WTC11 (cell line): ENCODE measurements around the gene TBC1D4. TPM values are rescaled to one million over a fixed set of nuclear protein-coding genes. Genes with fewer than 3 reads are reported as not detected.

Experiments
- ATAC-seq: fragments of 200-7000 bp; cut with Tn5 transposase; 2 replicates; pipeline ENCODE4 v1.10.0; 2021; ENCODE audit warnings: mild to moderate bottlenecking, moderate library complexity
- CTCF ChIA-PET: fragments of 300-600 bp; sonication (Branson Sonifier 250); formaldehyde crosslinking; loops from one replicate; lab custom pipeline; 2021; ENCODE audit warnings: antibody characterized with exemption; lab: Charles Lee
- POLR2A ChIA-PET: fragments of 350-600 bp; sonication (Branson Sonifier 250); formaldehyde crosslinking; loops from one replicate; lab custom pipeline; 2021; ENCODE audit warnings: antibody characterized with exemption; lab: Charles Lee
- DNase-seq: peaks from one replicate; pipeline ENCODE4 v3.0.0; 2021; ENCODE audit warnings: low spot score
- H3K27ac Mint-ChIP-seq: 2 replicates; pipeline ENCODE4 v1.8.0; 2021; ENCODE audit warnings: mixed read lengths
- H3K27me3 Mint-ChIP-seq: 2 replicates; pipeline ENCODE4 v1.8.0; 2021; ENCODE audit warnings: low read depth, mild to moderate bottlenecking, moderate library complexity, mixed read lengths
- H3K36me3 Mint-ChIP-seq: 2 replicates; pipeline ENCODE4 v1.8.0; 2021; ENCODE audit warnings: mixed read lengths
- H3K4me1 Mint-ChIP-seq: 2 replicates; pipeline ENCODE4 v1.8.0; 2022; ENCODE audit warnings: mixed read lengths
- H3K4me3 Mint-ChIP-seq: 2 replicates; pipeline ENCODE4 v1.8.0; 2021; ENCODE audit warnings: mild to moderate bottlenecking, moderate library complexity, mixed read lengths
- H3K9me3 Mint-ChIP-seq: 2 replicates; pipeline ENCODE4 v1.8.0; 2021; ENCODE audit warnings: mixed read lengths
- AR ChIP-seq: fragments of 250-450 bp; sonication (Bioruptor Pico); IDR thresholded peaks from 2 replicates; pipeline ENCODE4 v1.9.0; 2021; ENCODE audit warnings: mild to moderate bottlenecking
- CREM ChIP-seq: sonication (generic); formaldehyde crosslinking; IDR thresholded peaks from 2 replicates; pipeline ENCODE4 v1.8.1; 2022; ENCODE audit warnings: mild to moderate bottlenecking, missing genetic modification reagents, moderate library complexity
- ELF4 ChIP-seq: sonication (generic); formaldehyde crosslinking; IDR thresholded peaks from 2 replicates; pipeline ENCODE4 v1.8.1; 2022; ENCODE audit warnings: low read depth, mild to moderate bottlenecking, moderate library complexity, missing genetic modification reagents
- FOXP4 ChIP-seq: sonication (generic); formaldehyde crosslinking; IDR thresholded peaks from 2 replicates; pipeline ENCODE4 v1.8.0; 2022; ENCODE audit warnings: mild to moderate bottlenecking, missing genetic modification reagents
- MXD4 ChIP-seq: fragments of 250-450 bp; sonication (Bioruptor Pico); IDR thresholded peaks from 2 replicates; pipeline ENCODE4 v1.8.0; 2021; ENCODE audit warnings: mild to moderate bottlenecking, moderate library complexity, borderline replicate concordance
- NFE2L1 ChIP-seq: sonication (generic); formaldehyde crosslinking; IDR thresholded peaks from 2 replicates; pipeline ENCODE4 v1.8.1; 2023; ENCODE audit warnings: missing genetic modification reagents
- NR2C2 ChIP-seq: sonication (generic); formaldehyde crosslinking; IDR thresholded peaks from 2 replicates; pipeline ENCODE4 v1.8.0; 2022; ENCODE audit warnings: mild to moderate bottlenecking, missing genetic modification reagents
- NR3C1 ChIP-seq: sonication (generic); formaldehyde crosslinking; conservative IDR thresholded peaks from 2 replicates; pipeline ENCODE4 v1.8.1; 2023; ENCODE audit warnings: low read depth, mild to moderate bottlenecking, missing genetic modification reagents
- OVOL2 ChIP-seq: fragments of 250-450 bp; sonication (Bioruptor Pico); IDR thresholded peaks from 2 replicates; pipeline ENCODE4 v1.9.0; 2021; ENCODE audit warnings: mild to moderate bottlenecking, borderline replicate concordance
- PREB ChIP-seq: sonication (generic); formaldehyde crosslinking; IDR thresholded peaks from 2 replicates; pipeline ENCODE4 v1.8.1; 2022; ENCODE audit warnings: mild to moderate bottlenecking, missing genetic modification reagents, moderate library complexity, borderline replicate concordance
- SMAD4 ChIP-seq: sonication (generic); formaldehyde crosslinking; IDR thresholded peaks from 2 replicates; pipeline ENCODE4 v1.8.0; 2022; ENCODE audit warnings: mild to moderate bottlenecking, missing genetic modification reagents
- ZNF232 ChIP-seq: sonication (generic); formaldehyde crosslinking; IDR thresholded peaks from 2 replicates; pipeline ENCODE4 v1.8.0; 2022; ENCODE audit warnings: mild to moderate bottlenecking, missing genetic modification reagents
- ZNF317 ChIP-seq: sonication (generic); formaldehyde crosslinking; IDR thresholded peaks from 2 replicates; pipeline ENCODE4 v1.8.1; 2023; ENCODE audit warnings: low read depth, mild to moderate bottlenecking, moderate library complexity, missing genetic modification reagents, borderline replicate concordance
- ZNF425 ChIP-seq: fragments of 250-450 bp; sonication (Bioruptor Pico); conservative IDR thresholded peaks from 2 replicates; pipeline ENCODE4 v1.9.0; 2021; ENCODE audit warnings: mild to moderate bottlenecking
- total RNA-seq: library from RNA; stranded (reverse); gene quantifications from 3 replicates; pipeline ENCODE4 v1.2.3, GENCODE V29; 2021
- TF ChIP-seq, protein P1 (sequence below): sonication (generic); formaldehyde crosslinking; IDR thresholded peaks from 2 replicates; pipeline ENCODE4 v1.8.1; 2022; ENCODE audit warnings: missing genetic modification reagents, borderline replicate concordance

Gene TBC1D4
- total RNA-seq, 1 experiment from 2014 or later = 37.1 TPM

- POLR2A ChIA-PET = no interaction called here
- no peak overlapping the region for H3K27ac Mint-ChIP-seq
- TF ChIP-seq ELF4 (no peak), NFE2L1 (CRISPR knock-in tag) (peak; percentile 30; the same call in 1 of the 2 replicates)
- CTCF ChIA-PET = no interaction called here
- no peak overlapping the region for H3K4me3 Mint-ChIP-seq
- H3K9me3 Mint-ChIP-seq = no peaks in the 10 kb centered on the region
- no peaks in the 10 kb centered on the region for H3K36me3 Mint-ChIP-seq
- no peak for ATAC-seq
- DNase-seq = no peak
- H3K27me3 Mint-ChIP-seq = no peaks in the 10 kb centered on the region
- H3K4me1 Mint-ChIP-seq = peaks cover 22% of the 10 kb centered on the region
Observed at GRCh38 chr13:75485286-75486062, 3.5 kb upstream of the TBC1D4 start.

GRCh38 chr13:75482820-75483079 lies 781 bp upstream of the TBC1D4 start:
- ChIA-PET POLR2A (interaction anchor here (0.5 to 1.1 kb wide), 5 partner anchors 29 to 153 kb away, joined by 3 to 4 read pairs (median 3); partner anchors contain the start of gene LMO7), CTCF (interaction anchor here (0.9 to 1.7 kb wide), 25 partner anchors 9 to 205 kb away, joined by 3 to 23 read pairs (median 6); partner anchors contain the start of gene UCHL3)
- Mint-ChIP-seq H3K4me1 (peaks cover 46% of the 10 kb centered on the region), H3K9me3 (no peaks in the 10 kb centered on the region), H3K27me3 (no peaks in the 10 kb centered on the region), H3K36me3 (no peaks in the 10 kb centered on the region), H3K27ac (peak overlapping the region; percentile 86), H3K4me3 (peak overlapping the region; percentile 90)
- DNase-seq (no peak), ATAC-seq (no peak)
- TF ChIP-seq PREB (no peak), FOXP4 (CRISPR knock-in tag) (no peak), ZNF317 (CRISPR knock-in tag) (no peak), AR (CRISPR knock-in tag) (no peak), NR3C1 (CRISPR knock-in tag) (no peak), SMAD4 (CRISPR knock-in tag) (no peak), CREM (CRISPR knock-in tag) (no peak), MXD4 (CRISPR knock-in tag) (no peak), OVOL2 (no peak), ZNF425 (CRISPR knock-in tag) (no peak), NR2C2 (no peak), ZNF232 (CRISPR knock-in tag) (no peak)
- TF ChIP-seq, protein P1, sequence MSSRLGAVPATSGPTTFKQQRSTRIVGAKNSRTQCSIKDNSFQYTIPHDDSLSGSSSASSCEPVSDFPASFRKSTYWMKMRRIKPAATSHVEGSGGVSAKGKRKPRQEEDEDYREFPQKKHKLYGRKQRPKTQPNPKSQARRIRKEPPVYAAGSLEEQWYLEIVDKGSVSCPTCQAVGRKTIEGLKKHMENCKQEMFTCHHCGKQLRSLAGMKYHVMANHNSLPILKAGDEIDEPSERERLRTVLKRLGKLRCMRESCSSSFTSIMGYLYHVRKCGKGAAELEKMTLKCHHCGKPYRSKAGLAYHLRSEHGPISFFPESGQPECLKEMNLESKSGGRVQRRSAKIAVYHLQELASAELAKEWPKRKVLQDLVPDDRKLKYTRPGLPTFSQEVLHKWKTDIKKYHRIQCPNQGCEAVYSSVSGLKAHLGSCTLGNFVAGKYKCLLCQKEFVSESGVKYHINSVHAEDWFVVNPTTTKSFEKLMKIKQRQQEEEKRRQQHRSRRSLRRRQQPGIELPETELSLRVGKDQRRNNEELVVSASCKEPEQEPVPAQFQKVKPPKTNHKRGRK = no peak
